ENCODE data around the gene RNF157.

Gene RNF157

DNA sequence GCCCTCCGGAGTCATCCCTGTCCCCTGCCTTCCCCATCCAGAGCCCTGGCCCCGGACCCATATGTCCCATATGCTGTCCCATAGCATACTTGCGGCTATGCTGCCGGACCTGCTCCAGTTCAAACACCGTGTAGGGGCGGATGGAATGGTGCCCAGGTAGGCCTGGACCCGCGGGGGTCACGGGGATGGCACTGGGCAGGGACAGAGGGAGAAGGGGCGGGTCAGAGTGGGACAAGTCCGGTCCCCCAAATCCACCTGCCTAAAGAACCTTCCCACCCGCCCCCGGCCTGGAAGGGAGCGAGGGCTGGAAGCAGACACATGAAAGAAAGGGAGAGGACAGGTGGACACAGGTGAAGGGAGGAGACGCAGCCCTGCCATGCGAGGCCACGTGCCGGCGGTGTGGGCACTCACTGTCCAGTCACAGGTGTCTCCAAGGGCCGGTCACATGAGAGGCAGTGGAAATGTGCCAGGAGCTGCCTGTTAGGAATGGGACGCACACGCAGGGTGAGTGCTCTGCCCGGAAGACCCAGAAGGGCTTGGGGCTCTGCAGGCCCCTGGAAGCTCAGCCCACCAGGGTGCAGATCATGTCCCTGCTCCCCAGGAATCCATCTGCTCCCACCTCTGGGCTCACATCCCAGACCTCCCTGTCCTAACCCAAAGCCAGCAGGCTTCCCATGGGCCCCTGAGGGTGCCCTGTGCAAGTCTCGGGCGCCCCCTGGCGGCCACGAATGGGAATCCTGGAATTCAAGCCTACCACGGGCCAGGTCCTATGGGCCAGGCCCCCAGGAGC, 38.9 kb upstream of the RNF157 start:
- Histone ChIP-seq H3K27me3 (ENCODE audit: insufficient read depth, low read depth) (no peaks in the 10 kb centered on the region), H3K79me2 (ENCODE audit: insufficient read depth, low read depth) (no peaks in the 10 kb centered on the region), H3K4me2 (no peak overlapping the region), H3K4me3 (IDR thresholded peaks at IDR 0.05; ENCODE audit: insufficient read depth, low read depth, low read length) (no peak overlapping the region), H3K4me1 (ENCODE audit: low read depth, poor library complexity, severe bottlenecking) (peaks cover 4% of the 10 kb centered on the region), H3K27ac (no peak overlapping the region), H3K36me3 (ENCODE audit: insufficient read depth) (no peaks in the 10 kb centered on the region), H3K9ac (no peak overlapping the region), H4K20me1 (ENCODE audit: insufficient read depth) (no peaks in the 10 kb centered on the region), H2AFZ (ENCODE audit: low read depth) (no peak overlapping the region)
- TF ChIP-seq, protein P1, sequence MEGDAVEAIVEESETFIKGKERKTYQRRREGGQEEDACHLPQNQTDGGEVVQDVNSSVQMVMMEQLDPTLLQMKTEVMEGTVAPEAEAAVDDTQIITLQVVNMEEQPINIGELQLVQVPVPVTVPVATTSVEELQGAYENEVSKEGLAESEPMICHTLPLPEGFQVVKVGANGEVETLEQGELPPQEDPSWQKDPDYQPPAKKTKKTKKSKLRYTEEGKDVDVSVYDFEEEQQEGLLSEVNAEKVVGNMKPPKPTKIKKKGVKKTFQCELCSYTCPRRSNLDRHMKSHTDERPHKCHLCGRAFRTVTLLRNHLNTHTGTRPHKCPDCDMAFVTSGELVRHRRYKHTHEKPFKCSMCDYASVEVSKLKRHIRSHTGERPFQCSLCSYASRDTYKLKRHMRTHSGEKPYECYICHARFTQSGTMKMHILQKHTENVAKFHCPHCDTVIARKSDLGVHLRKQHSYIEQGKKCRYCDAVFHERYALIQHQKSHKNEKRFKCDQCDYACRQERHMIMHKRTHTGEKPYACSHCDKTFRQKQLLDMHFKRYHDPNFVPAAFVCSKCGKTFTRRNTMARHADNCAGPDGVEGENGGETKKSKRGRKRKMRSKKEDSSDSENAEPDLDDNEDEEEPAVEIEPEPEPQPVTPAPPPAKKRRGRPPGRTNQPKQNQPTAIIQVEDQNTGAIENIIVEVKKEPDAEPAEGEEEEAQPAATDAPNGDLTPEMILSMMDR (conservative IDR thresholded peaks at IDR 0.05; ENCODE audit: low read depth, low read length) = peak; percentile 99

DNA sequence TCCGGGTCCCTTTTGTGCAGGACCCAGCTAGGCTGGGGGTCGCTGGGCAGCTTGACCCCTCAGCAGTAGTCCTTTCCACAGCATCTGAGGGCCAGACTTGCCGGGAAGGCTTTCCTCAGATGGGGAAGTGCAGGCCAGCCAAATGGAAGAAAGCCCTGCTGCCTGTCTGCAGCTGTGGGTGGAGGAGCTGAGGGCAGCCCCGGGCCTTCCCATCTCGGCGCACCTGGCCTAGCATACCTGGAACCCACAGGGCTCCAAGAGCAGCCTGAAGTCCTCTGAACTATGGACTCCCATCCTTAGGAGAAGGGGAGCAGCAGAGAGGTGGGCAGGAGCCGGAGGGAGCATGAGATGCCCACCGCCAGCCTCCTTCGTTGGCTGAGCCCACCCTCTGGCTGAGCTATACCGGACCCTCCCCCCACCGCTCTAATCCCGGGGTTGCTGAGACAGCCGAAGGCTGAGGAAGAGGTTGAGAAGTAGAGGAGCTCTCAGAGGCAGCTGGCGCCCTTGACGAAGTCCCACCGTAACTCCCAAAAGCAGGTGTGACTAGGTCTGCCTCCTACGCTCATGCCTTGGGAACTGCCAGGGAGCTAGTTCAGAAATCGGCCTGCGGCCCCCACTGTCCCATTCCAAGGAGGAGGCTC, 38.1 kb upstream of the RNF157 start:
- Histone ChIP-seq H2AFZ (ENCODE audit: low read depth) (no peak overlapping the region), H3K27ac (no peak overlapping the region), H3K4me1 (ENCODE audit: low read depth, poor library complexity, severe bottlenecking) (peaks cover 4% of the 10 kb centered on the region), H3K4me3 (IDR thresholded peaks at IDR 0.05; ENCODE audit: insufficient read depth, low read depth, low read length) (no peak overlapping the region), H3K79me2 (ENCODE audit: insufficient read depth, low read depth) (no peaks in the 10 kb centered on the region), H4K20me1 (ENCODE audit: insufficient read depth) (no peaks in the 10 kb centered on the region), H3K36me3 (ENCODE audit: insufficient read depth) (no peaks in the 10 kb centered on the region), H3K9ac (no peak overlapping the region), H3K4me2 (no peak overlapping the region), H3K27me3 (ENCODE audit: insufficient read depth, low read depth) (no peaks in the 10 kb centered on the region)
- TF ChIP-seq, protein P1 (conservative IDR thresholded peaks at IDR 0.05; ENCODE audit: low read depth, low read length) = no peak

DNA sequence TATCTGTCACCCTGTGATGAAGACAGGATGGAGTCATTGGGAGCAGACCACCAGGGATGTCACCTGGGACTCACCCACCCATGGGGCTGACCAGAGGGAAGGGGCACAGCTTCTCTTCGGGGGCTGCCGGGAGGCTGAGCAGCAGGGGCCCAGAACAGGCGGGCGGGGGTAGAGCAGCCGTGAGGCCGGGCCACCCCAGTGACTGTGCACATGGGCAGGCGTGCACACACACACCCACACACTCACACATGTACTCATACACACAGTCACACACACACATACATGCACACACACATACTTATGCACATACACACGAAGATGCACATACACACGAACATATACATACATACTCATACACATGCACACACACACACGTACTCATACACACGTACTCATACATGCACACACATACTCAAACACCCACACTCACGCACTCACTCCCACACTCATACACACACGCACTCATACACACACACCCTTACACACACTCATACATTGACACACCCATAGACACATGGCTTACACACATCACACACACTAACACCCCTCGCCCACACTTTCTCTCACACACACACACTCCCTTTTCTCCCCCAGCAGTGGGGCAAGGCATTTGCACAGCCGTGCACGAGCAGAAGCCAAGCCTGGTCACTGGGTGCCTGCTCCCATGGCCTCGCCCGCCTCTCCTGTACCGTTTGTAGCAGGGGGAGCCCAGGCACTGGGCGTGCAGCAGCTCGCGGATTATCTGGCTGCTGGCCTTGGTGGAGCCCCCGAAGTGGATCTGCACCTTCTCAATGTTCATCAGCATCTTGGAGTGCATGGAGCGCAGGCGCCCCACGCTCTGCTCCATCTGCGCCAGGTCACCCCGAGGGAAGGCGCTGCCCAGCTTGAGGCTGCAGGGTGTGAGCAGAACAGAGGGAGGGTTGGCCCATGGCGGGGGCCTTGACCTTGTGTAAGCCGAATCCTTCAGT, 37.3 kb upstream of the RNF157 start:
- H4K20me1 ChIP-seq (ENCODE audit: insufficient read depth) = no peaks in the 10 kb centered on the region
- peaks cover 7% of the 10 kb centered on the region for H3K4me1 ChIP-seq (ENCODE audit: low read depth, poor library complexity, severe bottlenecking)
- H3K4me2 ChIP-seq = no peak overlapping the region
- H2AFZ ChIP-seq (ENCODE audit: low read depth) = no peak overlapping the region
- no peaks in the 10 kb centered on the region for H3K79me2 ChIP-seq (ENCODE audit: insufficient read depth, low read depth)
- TF ChIP-seq, protein P1 (conservative IDR thresholded peaks at IDR 0.05; ENCODE audit: low read depth, low read length) = no peak
- H3K4me3 ChIP-seq (IDR thresholded peaks at IDR 0.05; ENCODE audit: insufficient read depth, low read depth, low read length) = no peak overlapping the region
- H3K9ac ChIP-seq = no peak overlapping the region
- H3K36me3 ChIP-seq (ENCODE audit: insufficient read depth) = no peaks in the 10 kb centered on the region
- no peaks in the 10 kb centered on the region for H3K27me3 ChIP-seq (ENCODE audit: insufficient read depth, low read depth)
- H3K27ac ChIP-seq = no peak overlapping the region

DNA sequence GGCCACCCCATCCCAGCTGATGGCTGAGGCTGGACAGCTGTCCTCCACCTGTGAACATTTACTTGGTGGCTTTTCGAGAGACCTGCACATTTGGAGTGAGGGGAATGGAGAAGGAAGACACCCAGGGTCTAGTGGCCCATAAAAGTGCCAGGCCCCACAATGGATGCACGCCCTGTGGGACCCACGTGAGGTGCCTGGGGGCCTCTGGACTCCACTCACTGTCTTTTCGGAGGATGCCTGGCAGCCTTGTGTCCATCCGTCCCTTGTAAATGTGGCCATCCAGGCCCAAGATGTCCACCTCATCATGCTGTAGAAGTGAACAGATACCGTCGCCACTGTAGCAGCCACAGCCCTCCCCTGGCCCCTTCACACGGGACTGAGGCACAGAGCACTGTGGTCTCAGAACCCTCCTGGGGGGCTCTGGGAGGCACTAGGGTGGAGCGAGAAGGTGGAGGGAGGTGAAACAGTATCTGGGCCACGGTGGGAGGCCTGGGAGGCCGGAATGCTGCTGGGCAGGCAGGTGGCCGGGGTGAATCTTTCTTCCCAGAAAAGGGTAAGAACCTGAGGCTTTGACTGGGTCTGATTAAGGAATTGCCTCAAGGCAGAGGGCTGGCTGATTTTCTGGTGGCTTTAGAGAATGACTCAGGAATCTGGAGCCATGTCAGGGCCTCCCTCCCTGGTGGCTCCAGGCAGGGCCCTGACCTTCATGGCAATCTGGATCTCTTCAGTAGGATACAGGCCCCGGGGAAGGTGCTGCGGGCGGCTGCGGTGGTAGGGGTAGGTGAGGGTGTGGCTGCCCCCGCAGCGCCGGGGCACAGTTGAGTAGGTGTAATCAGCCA, 36.4 kb upstream of the RNF157 start:
- Histone ChIP-seq H3K9ac (no peak overlapping the region), H3K4me1 (ENCODE audit: low read depth, poor library complexity, severe bottlenecking) (peaks cover 16% of the 10 kb centered on the region), H2AFZ (ENCODE audit: low read depth) (no peak overlapping the region), H3K79me2 (ENCODE audit: insufficient read depth, low read depth) (no peaks in the 10 kb centered on the region), H3K4me2 (no peak overlapping the region), H4K20me1 (ENCODE audit: insufficient read depth) (no peaks in the 10 kb centered on the region), H3K4me3 (IDR thresholded peaks at IDR 0.05; ENCODE audit: insufficient read depth, low read depth, low read length) (no peak overlapping the region), H3K36me3 (ENCODE audit: insufficient read depth) (no peaks in the 10 kb centered on the region), H3K27ac (no peak overlapping the region; the same call in 1 of the 2 replicates), H3K27me3 (ENCODE audit: insufficient read depth, low read depth) (no peaks in the 10 kb centered on the region)
- TF ChIP-seq, protein P1 (conservative IDR thresholded peaks at IDR 0.05; ENCODE audit: low read depth, low read length) = no peak

Measured in KMS-11 (cell line).